AG09309 (cell line): ENCODE results near the gene AGXT.

Source experiments
- DNase-seq: peaks from one replicate; pipeline ENCODE4 v3.0.0-alpha.2; 2010; ENCODE audit warnings: low read depth
- H3K4me3 ChIP-seq: 2 replicates; pipeline ENCODE4 v1.5.1; 2011; ENCODE audit warnings: mild to moderate bottlenecking, low read depth, low read length, moderate library complexity; ENCODE audit not compliant: control insufficient read depth
- CTCF ChIP-seq: IDR thresholded peaks from 2 replicates; pipeline ENCODE4 v1.5.1; 2011; ENCODE audit warnings: mild to moderate bottlenecking, low read depth, low read length, inconsistent platforms; ENCODE audit not compliant: insufficient read depth, control insufficient read depth; ENCODE audit errors: missing control alignments

AGXT gene

GRCh38 chr2:240927390-240927781 lies 58.8 kb downstream of the AGXT start:
- DNase-seq: no peak
- H3K4me3 ChIP-seq: no peak overlapping the region
- TF ChIP-seq CTCF: no peak

GRCh38 chr2:240928476-240929363 lies 60.1 kb downstream of the AGXT start:
- H3K4me3 ChIP-seq: no peak overlapping the region
- TF ChIP-seq CTCF: no peak
- DNase-seq: no peak

DNA sequence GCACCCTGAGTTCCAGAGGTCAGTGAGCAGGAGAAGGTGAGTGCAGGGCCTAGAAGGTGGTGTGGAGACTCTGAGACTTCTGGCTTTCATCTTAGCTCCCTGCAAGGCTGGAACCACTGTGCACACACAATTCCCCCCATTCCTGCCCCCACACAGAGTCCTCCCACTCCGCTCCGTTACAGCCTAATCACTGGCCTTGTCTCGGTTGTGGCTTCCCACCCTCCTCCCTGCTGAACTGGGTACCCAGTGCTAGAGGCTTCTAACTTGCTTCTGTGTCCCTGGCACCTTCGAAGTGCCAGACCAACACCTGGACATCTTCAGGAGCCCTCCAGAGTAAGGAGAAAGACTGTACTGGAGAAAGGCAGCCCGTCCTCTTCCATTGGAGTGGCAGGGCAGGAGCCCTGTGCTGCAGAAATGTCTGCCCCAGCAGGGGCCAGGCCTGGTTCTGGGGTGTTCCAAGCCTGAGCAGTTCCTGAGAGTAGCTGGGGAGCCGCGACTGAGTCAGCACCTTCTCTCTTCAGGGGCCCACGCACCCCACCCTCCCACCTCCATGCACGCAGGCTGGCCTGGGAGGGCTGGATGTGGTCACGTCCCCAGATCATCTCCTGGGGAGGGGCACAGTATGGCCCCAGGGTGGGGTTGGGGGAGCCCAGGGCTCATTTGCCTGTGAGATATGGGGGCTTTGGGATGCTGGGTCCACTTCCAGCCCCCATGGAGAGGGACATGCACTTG lies 60.9 kb downstream of the AGXT start:
- no peak for DNase-seq
- TF ChIP-seq CTCF: no peak
- H3K4me3 ChIP-seq: no peak overlapping the region
